Psoas muscle (tissue), 8 donors: ENCODE measurements around the gene SUMO1. TPM values are rescaled to one million over a fixed set of nuclear protein-coding genes. Genes with fewer than 3 reads are reported as not detected.

ENCODE experiments used
- ATAC-seq, 4 donors: fragments of 200-7000 bp; cut with Tn5 transposase; one replicate each; pipeline ENCODE4 v1.9.1; 2020; ENCODE audit warnings: moderate library complexity in 3 of 4, mild to moderate bottlenecking in 2 of 4
- DNase-seq, 2 donors: peaks; one replicate each; pipeline ENCODE4 v3.0.0-alpha.2; 2020
- H3K27ac ChIP-seq: fragments of 200-600 bp; one replicate; pipeline ENCODE4 v1.8.0; 2022
- H3K27me3 ChIP-seq, 3 donors: fragments of 200-600 bp in 1 of 3; one replicate each; pipeline versions ENCODE4 v1.6.1 to v1.8.0; 2013 to 2022; ENCODE audit warnings: low read length in 2 of 3, mild to moderate bottlenecking in 2 of 3, moderate library complexity in 1 of 3; ENCODE audit not compliant: insufficient read depth in 3 of 3
- H3K36me3 ChIP-seq, 2 donors: fragments of 200-600 bp in 1 of 2; one replicate each; pipeline versions ENCODE4 v1.6.1 to v1.8.0; 2013 to 2022; ENCODE audit warnings: low read depth in 1 of 2, mild to moderate bottlenecking in 1 of 2, moderate library complexity in 1 of 2; ENCODE audit not compliant: insufficient read depth in 1 of 2
- H3K4me1 ChIP-seq: fragments of 200-600 bp; one replicate; pipeline ENCODE4 v1.8.0; 2022
- H3K4me3 ChIP-seq: fragments of 200-600 bp; one replicate; pipeline ENCODE4 v1.8.0; 2022; ENCODE audit warnings: mild to moderate bottlenecking
- H3K9me3 ChIP-seq: fragments of 200-600 bp; one replicate; pipeline ENCODE4 v1.8.0; 2022
- WGBS, 3 donors: extraction: QIAGEN DNeasy Blood & Tissue Kit; methylation state at CpG; one replicate each; pipeline versions ENCODE4 v1.1.6 to v1.1.7; 2013; 5-methylcytosine and 5-hydroxymethylcytosine counted together
- intact Hi-C, 2 donors: fragments of 100-400 bp; cut with DNase I; formaldehyde crosslinking; loops; one replicate each; pipeline versions ENCODE4 v1.11.0 to v1.14.2; 2022
- polyA plus RNA-seq, 3 donors: library from polyadenylated mRNA; stranded (reverse); fragments of 200-250 nt; gene quantifications; one replicate each; pipeline ENCODE4 v1.2.3, GENCODE V29; 2013
- total RNA-seq, 4 donors: library from RNA; stranded (reverse); fragmentation: NEBNext Ultra II Directional in 2 of 4; extraction: Animal tissue kit (Norgen Biotek cat#: 25700) in 2 of 4; gene quantifications; one replicate each; pipeline versions ENCODE4 v1.2.1 to v1.2.4, GENCODE V29; 2021 to 2023
- TF ChIP-seq, protein P1 (sequence below): fragments of 200-600 bp; IDR thresholded peaks from one replicate; pipeline ENCODE4 v1.8.0; 2022; ENCODE audit warnings: antibody characterized with exemption
- donor health status: healthy with polysubstance abuse.
- donor health status: DM: no; HTN: no; CAD: no; lungs with moderate emphysema.
- donor health status: Bipolar disorder and iron deficiency.
- donor health status: healthy.
- donor health status: DM: yes; HTN: yes; CAD: no.
- donor health status: DM: no; HTN: no; CAD: no.
- donor health status: DM: no; HTN: no; CAD: no.
- donor health status: DM: yes; HTN: yes; CAD: no.

SUMO1 gene
- total and polyA plus RNA-seq, 7 donors, result 55.4 to 134 (median 69.8) TPM

DNA sequence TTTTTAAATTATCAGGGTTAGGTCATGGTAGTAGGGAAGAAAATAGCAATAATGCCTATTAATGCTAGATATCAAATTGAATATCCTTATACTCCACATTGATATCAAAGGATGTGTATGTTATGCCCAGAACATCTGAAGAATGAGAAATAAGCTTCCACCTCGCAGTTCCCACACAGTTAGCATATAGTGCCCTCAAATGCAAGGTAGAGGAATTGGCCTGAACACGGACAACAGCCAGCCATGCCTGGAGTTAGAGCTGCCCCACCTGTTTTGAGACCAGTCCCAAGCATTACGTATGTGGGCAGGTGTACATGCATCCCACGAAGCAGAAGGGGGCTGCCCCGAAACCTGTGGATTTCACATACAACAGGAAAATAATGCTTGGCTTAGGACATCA, 79.6 kb downstream of the SUMO1 start:
- no peaks in the 10 kb centered on the region for H3K27me3 ChIP-seq
- H3K9me3 ChIP-seq, result no peaks in the 10 kb centered on the region
- intact Hi-C loops, result no loop called here
- H3K4me3 ChIP-seq, result no peak overlapping the region
- peaks cover 7% of the 10 kb centered on the region for H3K4me1 ChIP-seq
- no peaks in the 10 kb centered on the region for H3K36me3 ChIP-seq
- no peak overlapping the region for H3K27ac ChIP-seq
- TF ChIP-seq, protein P1, sequence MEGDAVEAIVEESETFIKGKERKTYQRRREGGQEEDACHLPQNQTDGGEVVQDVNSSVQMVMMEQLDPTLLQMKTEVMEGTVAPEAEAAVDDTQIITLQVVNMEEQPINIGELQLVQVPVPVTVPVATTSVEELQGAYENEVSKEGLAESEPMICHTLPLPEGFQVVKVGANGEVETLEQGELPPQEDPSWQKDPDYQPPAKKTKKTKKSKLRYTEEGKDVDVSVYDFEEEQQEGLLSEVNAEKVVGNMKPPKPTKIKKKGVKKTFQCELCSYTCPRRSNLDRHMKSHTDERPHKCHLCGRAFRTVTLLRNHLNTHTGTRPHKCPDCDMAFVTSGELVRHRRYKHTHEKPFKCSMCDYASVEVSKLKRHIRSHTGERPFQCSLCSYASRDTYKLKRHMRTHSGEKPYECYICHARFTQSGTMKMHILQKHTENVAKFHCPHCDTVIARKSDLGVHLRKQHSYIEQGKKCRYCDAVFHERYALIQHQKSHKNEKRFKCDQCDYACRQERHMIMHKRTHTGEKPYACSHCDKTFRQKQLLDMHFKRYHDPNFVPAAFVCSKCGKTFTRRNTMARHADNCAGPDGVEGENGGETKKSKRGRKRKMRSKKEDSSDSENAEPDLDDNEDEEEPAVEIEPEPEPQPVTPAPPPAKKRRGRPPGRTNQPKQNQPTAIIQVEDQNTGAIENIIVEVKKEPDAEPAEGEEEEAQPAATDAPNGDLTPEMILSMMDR, result peak; percentile 19
- WGBS, 3 donors, result 57 to 72% (median 59%) methylated on average over 5 of the region's 5 CpGs
- DNase-seq (no peak), ATAC-seq (no peak)

DNA sequence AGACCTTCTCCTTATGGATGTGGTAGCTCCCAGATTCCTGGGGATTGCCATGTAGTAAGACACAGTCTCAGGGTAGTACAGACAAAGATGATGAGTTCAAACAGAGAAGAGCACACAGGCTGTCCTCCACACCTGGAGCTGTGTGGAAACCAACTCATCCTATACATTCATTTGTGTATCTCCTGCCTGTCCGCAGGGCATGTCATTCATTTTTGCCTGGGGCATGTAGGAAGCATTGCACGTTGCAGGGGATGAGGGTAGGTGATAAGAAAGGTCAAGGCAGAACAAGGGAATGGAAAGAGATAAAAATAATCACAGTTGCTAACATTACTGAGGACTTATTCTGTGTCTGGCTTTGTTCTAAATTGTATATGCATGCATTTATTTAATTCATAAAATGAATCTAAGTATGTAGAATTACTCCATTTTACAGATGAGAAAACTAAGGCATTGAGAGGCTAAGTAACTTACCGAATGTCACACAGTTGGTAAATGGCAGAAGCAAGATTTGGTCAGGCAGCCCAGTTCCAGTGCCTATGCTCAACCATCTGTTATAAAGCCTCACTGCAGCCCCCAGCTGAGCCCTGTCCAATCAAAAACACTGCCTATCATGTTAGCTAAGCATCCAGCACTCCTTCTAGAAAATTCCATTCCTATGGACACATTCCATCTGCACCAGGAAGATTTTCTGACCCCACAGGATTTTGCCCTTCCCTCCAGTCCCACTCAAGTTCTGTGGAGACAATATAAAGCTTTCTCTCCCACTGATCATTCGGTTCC, 81.0 kb downstream of the SUMO1 start:
- no peak for ATAC-seq
- H3K27me3 ChIP-seq, result no peaks in the 10 kb centered on the region
- 69 to 84% (median 72%) methylated on average over 4 of the region's 4 CpGs for WGBS, 3 donors
- DNase-seq, result no peak
- no peaks in the 10 kb centered on the region for H3K9me3 ChIP-seq
- H3K4me3 ChIP-seq, result no peak overlapping the region
- no peak overlapping the region for H3K27ac ChIP-seq
- peaks cover 7% of the 10 kb centered on the region for H3K4me1 ChIP-seq
- TF ChIP-seq, protein P1, result no peak
- no peaks in the 10 kb centered on the region for H3K36me3 ChIP-seq
- intact Hi-C loops, result no loop called here

Other genes with a start within 250 kb of the SUMO1 start
- gene FZD7, start 204.7 kb downstream of the SUMO1 start, total RNA-seq, result 10 to 100 TPM in 2 of 4 donors, 1 to 10 TPM in 2; 4.1 to 32.1 (median 9.9) TPM
- gene FZD7, start 204.7 kb downstream of the SUMO1 start, polyA plus RNA-seq, result 10 to 100 TPM in 1 of 3 donors, 1 to 10 TPM in 2; 1.8 to 14.4 (median 3.7) TPM
- under 1 TPM in 1 of 4 donors, not detected in 3; 0.06 TPM for gene KIAA2012, start 165.3 kb downstream of the SUMO1 start, total RNA-seq
- gene KIAA2012, start 165.3 kb downstream of the SUMO1 start, polyA plus RNA-seq, result under 1 TPM in 1 of 3 donors, not detected in 2; 0.03 TPM
- 10 to 100 TPM; 22.8 to 48.4 (median 37.9) TPM for gene NOP58, start 27.2 kb upstream of the SUMO1 start, total RNA-seq
- gene NOP58, start 27.2 kb upstream of the SUMO1 start, polyA plus RNA-seq, result 10 to 100 TPM; 38.7 to 61.5 (median 56.2) TPM
- gene BMPR2, start 137.7 kb upstream of the SUMO1 start, total RNA-seq, result 10 to 100 TPM; 21.3 to 43.2 (median 34.4) TPM
- gene BMPR2, start 137.7 kb upstream of the SUMO1 start, polyA plus RNA-seq, result 1 to 10 TPM; 3.9 to 9.2 (median 4.6) TPM